ENCODE measurements around the gene LRMDA. TPM values are rescaled to one million over a fixed set of nuclear protein-coding genes. Genes with fewer than 3 reads are reported as not detected.
"Not testable (repeated sequence)": the region's sequence is repeated elsewhere in the genome, so short reads cannot be mapped to it uniquely, and the experiment has no call there.

Gene LRMDA
- total RNA-seq, 1 experiment from 2014 or later = 8.0 TPM

GRCh38 chr10:75739414-75740143, 308.2 kb downstream of the LRMDA start:
- no peak for DNase-seq (ENCODE audit: low read depth)

DNA sequence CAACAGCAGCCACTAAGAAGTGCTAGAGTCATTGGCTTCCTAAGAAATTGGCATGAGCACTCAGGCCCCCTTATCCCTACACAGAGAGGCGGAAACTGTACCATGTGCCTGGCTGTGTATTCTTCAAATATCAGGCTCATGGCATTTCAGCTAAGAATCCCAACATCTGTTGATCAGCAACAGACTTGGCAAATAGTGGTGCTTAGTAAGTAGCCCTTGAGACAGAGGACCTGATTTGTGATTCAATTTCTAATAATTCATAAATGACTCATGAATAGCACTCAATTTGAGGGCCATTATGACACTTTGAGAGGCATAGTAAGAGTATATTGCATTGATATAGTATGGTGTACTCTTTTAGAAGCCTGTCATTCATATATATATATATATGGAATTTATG, 309.1 kb downstream of the LRMDA start:
- DNase-seq (ENCODE audit: low read depth) = no peak

DNA sequence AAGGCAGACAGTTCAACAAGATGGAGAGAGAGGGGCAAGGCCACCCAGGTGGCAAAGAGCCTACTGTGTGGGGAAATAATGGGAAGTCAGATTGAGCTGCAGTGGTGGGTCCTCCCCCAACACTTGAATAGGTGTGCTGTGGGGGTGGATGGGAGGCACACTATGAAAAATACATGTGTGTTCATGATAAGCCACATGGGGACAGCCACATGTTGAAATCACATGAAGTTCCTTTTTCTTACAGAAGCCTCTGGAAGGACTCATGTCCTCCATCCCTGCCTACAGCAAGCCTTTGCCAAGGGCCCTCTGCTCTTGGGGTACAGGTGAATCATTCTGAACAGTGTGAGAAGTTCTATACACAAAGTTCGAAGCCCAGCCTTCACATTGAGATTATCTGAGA, 310.9 kb downstream of the LRMDA start:
- DNase-seq (ENCODE audit: low read depth) = no peak

DNA sequence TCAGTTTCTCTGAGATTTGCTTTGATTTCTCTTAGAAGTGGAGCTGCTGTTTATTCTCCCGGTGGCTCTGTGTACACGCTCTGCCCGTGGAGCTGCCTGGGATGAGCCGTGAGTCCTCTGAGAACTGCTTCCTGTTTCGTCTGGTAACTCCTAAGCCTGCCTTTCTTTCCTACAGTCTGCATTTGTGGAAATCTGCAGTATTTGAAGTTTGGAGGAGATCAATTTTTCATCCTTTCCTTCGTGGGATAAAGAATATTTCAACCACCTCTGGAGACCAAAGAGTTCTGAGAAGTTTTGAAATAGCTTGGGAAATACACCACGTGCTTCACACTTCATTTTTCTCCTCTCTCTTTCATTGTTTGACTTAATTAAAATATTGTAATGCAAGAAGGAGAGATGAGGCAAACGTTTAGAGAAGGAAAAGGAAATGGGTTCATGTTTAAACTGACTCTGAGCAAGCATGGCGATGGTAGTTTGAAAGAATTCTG, 311.9 kb downstream of the LRMDA start:
- no peak for DNase-seq (ENCODE audit: low read depth)

DNA sequence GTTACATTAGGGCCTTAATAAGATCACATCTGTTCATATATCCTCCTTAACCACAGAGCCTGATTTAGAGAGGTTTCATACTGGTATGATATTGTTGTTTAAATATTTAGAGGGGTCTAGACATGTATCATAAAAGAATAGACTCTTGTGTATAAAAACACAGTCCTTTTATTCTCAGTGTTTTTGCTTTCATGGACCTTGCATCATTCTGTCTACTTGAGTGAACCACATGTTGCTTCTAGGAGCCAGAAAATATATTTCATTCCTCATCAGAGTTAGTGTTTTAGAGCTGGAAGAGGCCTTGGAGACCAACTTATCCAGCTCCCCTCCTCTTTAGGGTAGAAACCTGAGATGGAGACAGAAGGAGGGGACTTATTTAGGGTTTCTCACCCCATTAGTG, 312.8 kb downstream of the LRMDA start:
- no peak for DNase-seq (ENCODE audit: low read depth)

GRCh38 chr10:75746356-75746755, 314.9 kb downstream of the LRMDA start:
- DNase-seq (ENCODE audit: low read depth) = no peak

GRCh38 chr10:75750093-75750875, 318.9 kb downstream of the LRMDA start:
- not testable (repeated sequence) for DNase-seq (ENCODE audit: low read depth)

DNA sequence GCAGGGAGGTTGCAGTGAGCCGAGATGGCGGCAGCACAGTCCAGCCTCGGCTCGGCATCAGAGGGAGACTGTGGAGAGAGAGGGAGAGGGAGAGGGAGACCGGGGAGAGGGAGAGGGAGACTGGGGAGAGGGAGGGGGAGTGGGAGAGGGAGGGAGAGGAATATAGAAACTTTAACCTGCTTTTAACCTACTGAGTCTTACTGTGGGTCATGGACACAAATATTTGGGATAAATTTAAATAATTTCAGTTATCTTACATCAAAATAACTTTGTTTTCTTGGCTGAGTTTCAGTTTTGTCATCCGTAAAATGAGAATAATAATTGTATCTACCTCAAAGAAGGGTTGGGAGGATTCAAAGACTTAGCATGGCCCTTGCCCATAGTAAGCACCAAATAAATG, 319.8 kb downstream of the LRMDA start:
- no peak for DNase-seq (ENCODE audit: low read depth)

GRCh38 chr10:75753621-75754020, 322.2 kb downstream of the LRMDA start:
- no peak for DNase-seq (ENCODE audit: low read depth)

- no peak for DNase-seq (ENCODE audit: low read depth)
Measured at GRCh38 chr10:75754096-75754831, 322.8 kb downstream of the LRMDA start.

DNA sequence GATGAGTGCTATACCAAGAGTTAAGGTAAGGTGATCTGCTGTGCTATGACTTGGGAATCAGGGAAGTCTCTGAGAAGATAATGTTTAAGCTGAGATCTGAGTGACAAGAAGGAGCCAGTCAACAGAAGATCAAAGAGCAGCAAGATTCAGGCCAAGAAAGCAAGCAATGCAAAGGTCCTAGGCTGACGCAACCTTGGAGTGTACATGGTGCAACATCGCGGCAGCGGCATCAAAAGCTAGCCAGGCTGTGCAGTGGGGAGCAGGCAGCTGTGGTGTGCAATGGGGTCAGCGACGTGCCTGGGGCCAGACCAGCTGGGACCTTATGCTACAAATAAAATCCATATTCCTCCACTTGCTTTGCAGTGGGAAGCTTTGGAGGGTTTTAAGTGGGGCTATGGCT, 324.1 kb downstream of the LRMDA start:
- no peak for DNase-seq (ENCODE audit: low read depth)

DNA sequence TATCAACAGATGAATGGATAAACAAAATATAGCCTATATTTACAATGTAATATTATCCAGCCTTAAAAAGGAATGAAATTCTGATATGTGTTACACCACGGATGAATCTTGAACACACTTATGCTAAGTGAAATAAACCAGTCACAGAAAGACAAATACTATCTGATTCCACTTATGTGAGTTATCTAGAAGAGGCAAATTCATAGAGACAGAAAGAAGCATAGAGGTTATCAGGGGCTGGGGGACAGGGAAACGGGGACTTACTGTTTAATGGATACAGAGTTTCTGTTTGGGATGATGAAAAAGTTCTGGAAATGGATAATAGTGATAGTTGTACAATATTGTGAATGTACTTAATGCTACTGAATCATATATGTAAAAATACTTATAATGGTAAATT, 329.9 kb downstream of the LRMDA start:
- no peak for DNase-seq (ENCODE audit: low read depth)

DNA sequence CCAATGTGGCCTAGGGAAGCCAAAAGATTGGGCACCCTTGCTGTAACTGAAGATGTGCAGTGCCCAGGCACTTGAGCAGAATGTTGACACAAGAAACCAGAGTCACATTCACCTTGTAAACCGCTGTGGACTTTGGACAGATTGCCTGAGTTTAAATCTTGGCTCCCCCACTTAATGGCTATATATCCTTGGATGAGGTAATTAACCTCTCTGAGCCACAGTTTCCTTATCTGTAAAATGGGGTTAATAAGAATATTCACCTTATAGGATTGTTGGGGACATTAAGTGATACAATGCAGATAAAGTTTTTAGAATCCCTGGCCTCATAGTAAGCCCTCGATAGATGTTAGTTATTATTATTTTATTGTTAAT, 331.0 kb downstream of the LRMDA start:
- DNase-seq (ENCODE audit: low read depth) = no peak

GRCh38 chr10:75763652-75764051, 332.2 kb downstream of the LRMDA start:
- DNase-seq (ENCODE audit: low read depth) = no peak

GRCh38 chr10:75764974-75765788, 333.8 kb downstream of the LRMDA start:
- no peak for DNase-seq (ENCODE audit: low read depth)

- peak; percentile 10 for DNase-seq (ENCODE audit: low read depth)
Measured at GRCh38 chr10:75765789-75766096, 334.3 kb downstream of the LRMDA start.

DNA sequence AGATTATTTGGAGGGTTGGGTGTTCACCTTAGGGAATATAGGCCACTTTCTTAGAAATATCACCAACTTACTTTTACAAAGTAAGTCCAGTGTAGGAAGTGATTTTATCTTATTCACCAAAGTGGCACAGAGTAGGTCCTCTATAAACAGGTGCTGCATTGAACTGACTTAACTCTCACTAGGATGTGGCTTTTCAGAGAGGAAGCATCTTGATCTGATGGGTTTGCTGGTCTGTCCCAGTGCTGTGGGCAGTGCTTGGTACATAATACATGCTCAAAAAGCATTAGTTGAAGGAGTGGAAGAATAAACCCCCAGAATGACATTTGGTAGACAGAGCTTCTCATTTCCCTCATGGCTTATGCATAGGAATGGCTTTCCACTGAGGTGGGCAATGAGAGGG, 334.7 kb downstream of the LRMDA start:
- no peak for DNase-seq (ENCODE audit: low read depth)

DNA sequence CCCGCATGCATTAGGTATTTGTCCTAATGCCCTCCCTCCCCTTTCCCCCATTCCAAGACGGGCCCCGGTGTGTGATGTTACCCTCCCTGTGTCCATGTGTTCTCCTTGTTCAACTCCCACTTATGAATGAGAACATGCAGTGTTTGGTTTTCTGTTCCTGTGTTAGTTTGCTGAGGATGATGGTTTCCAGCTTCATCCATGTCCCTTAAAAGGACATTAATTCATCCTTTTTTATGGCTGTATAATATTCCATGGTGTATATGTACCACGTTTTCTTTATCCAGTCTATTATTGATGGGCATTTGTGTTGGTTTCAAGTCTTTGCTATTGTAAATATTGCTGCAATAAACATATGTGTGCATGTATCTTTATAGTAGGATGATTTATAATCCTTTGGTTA, 335.3 kb downstream of the LRMDA start:
- DNase-seq (ENCODE audit: low read depth) = not testable (repeated sequence)

DNA sequence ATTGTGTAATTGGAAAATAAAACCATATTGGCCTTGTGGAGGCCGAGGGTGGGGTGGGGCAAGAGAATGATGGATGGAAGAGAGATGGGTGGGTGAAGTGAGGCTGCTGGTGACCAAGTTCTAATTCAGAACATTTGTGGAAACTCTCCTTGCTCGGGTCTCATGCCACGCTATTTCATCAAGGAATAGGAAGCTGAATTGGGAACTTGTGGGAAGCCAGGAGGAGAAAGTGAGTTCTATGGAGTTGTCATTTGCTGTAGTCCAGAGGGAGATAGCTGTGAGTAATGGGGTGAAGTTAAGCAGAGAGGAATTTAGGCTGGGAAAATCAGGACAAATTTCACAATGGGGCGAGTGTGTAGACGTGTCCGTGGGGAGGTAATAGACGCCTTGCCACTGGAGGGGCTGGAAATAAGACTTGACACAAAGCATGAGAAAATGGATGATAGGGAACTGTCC, 339.2 kb downstream of the LRMDA start:
- DNase-seq (ENCODE audit: low read depth) = no peak

DNA sequence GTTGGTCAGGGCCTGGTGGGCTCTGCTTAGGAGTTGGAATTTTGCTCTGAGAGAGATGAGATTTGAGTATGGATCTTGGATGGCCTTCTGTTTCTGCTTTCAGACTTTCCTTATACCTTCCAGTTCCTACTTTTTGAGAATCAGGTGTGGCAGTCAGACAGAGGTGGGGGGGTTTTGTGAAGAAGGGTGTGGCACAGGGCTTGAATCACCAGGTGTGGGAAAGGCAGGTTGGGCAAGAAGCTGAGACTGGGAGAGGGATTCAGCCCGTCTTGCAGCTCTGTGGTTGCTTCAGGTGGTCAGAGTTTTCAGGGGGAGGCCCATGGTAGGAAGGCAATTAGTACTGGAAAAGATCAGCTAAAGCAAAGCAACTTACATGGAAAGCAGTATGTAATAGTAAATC, 340.2 kb downstream of the LRMDA start:
- no peak for DNase-seq (ENCODE audit: low read depth)

DNA sequence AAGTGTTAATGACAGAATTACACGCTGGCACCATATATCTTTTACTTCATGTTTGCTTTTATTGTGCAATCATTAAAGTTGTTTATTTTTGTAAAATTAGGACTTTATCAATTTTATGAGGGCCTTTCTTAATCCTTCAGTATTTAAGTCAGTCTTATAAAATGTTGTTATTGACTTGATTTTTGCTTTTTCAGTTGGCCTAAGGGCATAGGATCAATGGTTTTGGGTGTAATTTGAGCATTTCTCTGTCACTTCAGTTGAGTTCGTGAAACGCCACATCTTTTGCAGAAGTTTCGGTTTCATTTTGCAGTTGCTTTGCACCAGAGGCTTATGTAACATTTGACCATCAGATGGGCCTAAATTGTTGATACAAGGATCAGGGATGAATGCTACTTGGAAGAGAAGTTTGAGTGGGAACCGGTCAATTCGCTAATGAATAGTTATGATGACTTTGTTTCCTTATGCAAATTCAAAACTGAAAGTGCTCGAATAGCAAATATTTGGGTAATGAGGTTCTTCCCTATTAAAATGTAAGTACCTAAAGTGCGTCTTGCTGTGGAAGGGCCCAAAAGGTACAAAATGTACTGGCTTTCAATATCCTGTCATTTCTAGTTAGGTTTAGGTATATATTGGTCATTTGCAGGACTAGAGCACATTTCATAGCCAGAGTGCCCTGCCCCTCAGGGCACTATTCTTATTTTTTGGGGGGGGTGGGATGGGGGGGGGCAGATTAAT, 340.9 kb downstream of the LRMDA start:
- peak; percentile 9 for DNase-seq (ENCODE audit: low read depth)

Data from M059J (cell line).